Endothelial cell of umbilical vein (primary cell): ENCODE measurements around the gene HOXC9.

Experiments used
- CTCF ChIP-seq, 2 donors: IDR thresholded peaks; 1 replicate in 1 of 2; 2 replicates in 1 of 2; pipeline ENCODE4 v1.5.1; 2011; ENCODE audit warnings: low read length in 2 of 2, mild to moderate bottlenecking in 2 of 2, moderate library complexity in 2 of 2, control low read depth in 1 of 2, inconsistent platforms in 1 of 2, low read depth in 1 of 2; ENCODE audit not compliant: insufficient read depth in 1 of 2; ENCODE audit errors: extremely low read depth in 1 of 2
- EZH2 ChIP-seq: IDR thresholded peaks from 2 replicates; pipeline ENCODE4 v1.6.1; 2012; ENCODE audit warnings: borderline replicate concordance, low read depth, mild to moderate bottlenecking, moderate library complexity, low read length, inconsistent platforms; ENCODE audit not compliant: severe bottlenecking
- FOS ChIP-seq: IDR thresholded peaks from 2 replicates; pipeline ENCODE4 v1.6.1; 2011; ENCODE audit warnings: mild to moderate bottlenecking, low read length, moderate library complexity, borderline replicate concordance; ENCODE audit not compliant: insufficient read depth
- GATA2 ChIP-seq: IDR thresholded peaks from 2 replicates; pipeline ENCODE4 v1.7.0; 2011; ENCODE audit warnings: low read depth, mild to moderate bottlenecking, moderate library complexity, mixed read lengths, low read length; ENCODE audit not compliant: insufficient read length, insufficient read depth
- JUN ChIP-seq: IDR thresholded peaks from 2 replicates; pipeline ENCODE4 v1.6.1; 2011; ENCODE audit warnings: borderline replicate concordance, low read depth; ENCODE audit not compliant: insufficient read length, insufficient read depth
- MAX ChIP-seq: IDR thresholded peaks from 2 replicates; pipeline ENCODE4 v1.6.1; 2011; ENCODE audit not compliant: insufficient read depth, insufficient read length
- MYC ChIP-seq: IDR thresholded peaks from one replicate; pipeline ENCODE4 v1.6.1; 2011; ENCODE audit warnings: mild to moderate bottlenecking, low read depth, low read length
- POLR2A ChIP-seq: IDR thresholded peaks from 2 replicates; pipeline ENCODE4 v1.6.1; 2012; ENCODE audit warnings: low read depth, mild to moderate bottlenecking, control low read depth, low read length
- POLR2AphosphoS5 ChIP-seq: IDR thresholded peaks from 2 replicates; pipeline ENCODE4 v1.6.1; 2012; ENCODE audit warnings: low read depth, mild to moderate bottlenecking, control low read depth, low read length, moderate library complexity; ENCODE audit not compliant: insufficient read depth

- TF ChIP-seq CTCF (IDR thresholded peaks at IDR 0.05; ENCODE audit: extremely low read depth in 1 of 2, insufficient read depth in 1 of 2, low read depth in 1 of 2, low read length in 2 of 2) (no peak), GATA2 (no peak), POLR2A (no peak), MAX (no peak), POLR2AphosphoS5 (no peak), FOS (no peak), JUN (no peak), EZH2 (no peak), MYC (no peak)
These were observed 12.9 kb downstream of the HOXC9 start for GRCh38 chr12:54012631-54013409.
